HG03354 (cell line): Measurements from ENCODE around the gene RPLP2.

Source experiments
- ATAC-seq: cut with Tn5 transposase; IDR thresholded peaks from one replicate; pipeline ENCODE4 v1.9.1; 2021; ENCODE audit warnings: mild to moderate bottlenecking; ENCODE audit not compliant: unreplicated experiment, poor library complexity, severe bottlenecking

The RPLP2 gene

GRCh38 chr11:831118-831864 is 21.5 kb downstream of the RPLP2 start:
- no peak for ATAC-seq

GRCh38 chr11:831961-832528 is 22.3 kb downstream of the RPLP2 start:
- ATAC-seq = no peak

GRCh38 chr11:832529-833113 is 22.9 kb downstream of the RPLP2 start, which contains the start of gene CD151:
Gene CD151 (plus strand): TSS chr11:832952. CDS start chr11:836070, 3,118 bp downstream.
- ATAC-seq = peak; percentile 40

- ATAC-seq = no peak
These were observed 23.5 kb downstream of the RPLP2 start for GRCh38 chr11:833114-833791.

GRCh38 chr11:833849-834311 is 24.1 kb downstream of the RPLP2 start:
- no peak for ATAC-seq

GRCh38 chr11:834371-835316 is 24.9 kb downstream of the RPLP2 start:
- ATAC-seq = no peak

GRCh38 chr11:836274-836673 is 26.5 kb downstream of the RPLP2 start:
- no peak for ATAC-seq

- no peak for ATAC-seq
These were observed 26.9 kb downstream of the RPLP2 start for GRCh38 chr11:836700-837099.

- ATAC-seq = no peak
These were observed 27.6 kb downstream of the RPLP2 start for GRCh38 chr11:837189-837989.

- ATAC-seq = no peak
These were observed 28.2 kb downstream of the RPLP2 start for GRCh38 chr11:837990-838307.

- no peak for ATAC-seq
These were observed 28.9 kb downstream of the RPLP2 start for GRCh38 chr11:838441-839279.

- no peak for ATAC-seq
These were observed 29.5 kb downstream of the RPLP2 start for GRCh38 chr11:839280-839623.

GRCh38 chr11:839875-840617 is 30.3 kb downstream of the RPLP2 start:
- no peak for ATAC-seq

- ATAC-seq = peak; percentile 41
These were observed 32.2 kb downstream of the RPLP2 start for GRCh38 chr11:841981-842369.

- ATAC-seq = peak; percentile 68
These were observed 32.7 kb downstream of the RPLP2 start, which contains the start of the genes POLR2L and TSPAN4 for GRCh38 chr11:842370-843002. Gene POLR2L (minus strand): TSS chr11:842529. CDS start chr11:842508, 21 bp downstream. Gene TSPAN4 (plus strand): TSS chr11:842852. CDS start chr11:850305, 7,453 bp downstream.

- peak; percentile 2 for ATAC-seq
These were observed 33.4 kb downstream of the RPLP2 start for GRCh38 chr11:843086-843734.
